ENCODE results near the gene USP50. TPM values are rescaled to one million over a fixed set of nuclear protein-coding genes. Genes with fewer than 3 reads are reported as not detected.

USP50 gene
- polyA plus RNA-seq, 1 of the 3 experiments (the other 2 are of a cell fraction): not detected

DNA sequence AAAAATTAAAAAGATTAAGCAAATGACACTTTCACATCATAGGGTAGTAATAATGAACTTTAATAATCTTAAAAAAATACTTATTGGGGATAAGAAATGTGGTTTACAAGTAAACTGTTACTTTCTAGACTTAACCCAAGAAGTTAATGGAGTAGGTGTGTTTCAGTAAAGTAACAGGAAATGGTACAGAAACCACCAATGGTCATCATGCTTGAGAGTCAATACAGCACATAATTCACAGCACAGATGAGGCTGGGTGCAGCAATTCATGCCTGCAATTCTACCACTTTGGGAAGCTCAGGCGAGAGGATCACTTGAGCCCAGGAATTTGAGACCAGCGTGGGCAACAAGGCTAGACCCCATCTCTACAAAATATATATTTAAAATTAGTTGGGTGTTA, 11.5 kb upstream of the USP50 start:
- ChIA-PET POLR2A (no interaction called here), CTCF (no interaction called here)
- no peak for DNase-seq
- Histone ChIP-seq H3K79me2 (ENCODE audit: insufficient read depth) (no peaks in the 10 kb centered on the region), H2AFZ (ENCODE audit: low read depth) (no peak overlapping the region), H3K27ac (ENCODE audit: low read depth in 2 of 2, low read length in 1 of 2) (no peak overlapping the region), H3K4me2 (no peak overlapping the region), H3K4me3 (ENCODE audit: low read depth in 2 of 2, low read length in 1 of 2) (no peak overlapping the region), H3K9me3 (no peaks in the 10 kb centered on the region), H3K9ac (no peak overlapping the region), H3F3A (replicated peaks; ENCODE audit: insufficient read depth) (peaks cover 7% of the 10 kb centered on the region), H3K36me3 (replicated peaks in 1 of 2; ENCODE audit: control insufficient read depth in 1 of 2, insufficient read depth in 2 of 2, low read length in 1 of 2) (peaks cover 9 to 35% of the 10 kb centered on the region in 2 experiments), H3K4me1 (ENCODE audit: control insufficient read depth in 1 of 2, insufficient read depth in 2 of 2, low read depth in 1 of 2, low read length in 1 of 2) (no peaks in the 10 kb centered on the region), H4K20me1 (ENCODE audit: insufficient read depth) (no peaks in the 10 kb centered on the region), H3K27me3 (ENCODE audit: insufficient read depth) (no peaks in the 10 kb centered on the region), H3K9me2 (no peaks in the 10 kb centered on the region)
- WGBS (ENCODE audit: low lambda C conversion rate): 97% methylated on average over 2 of the region's 2 CpGs
- TF ChIP-seq FOXM1 (IDR thresholded peaks at IDR 0.05; ENCODE audit: low read depth) (no peak), GATA2 (CRISPR knock-in tag; IDR thresholded peaks at IDR 0.05) (no peak), RAD21 (IDR thresholded peaks at IDR 0.05; ENCODE audit: low read length) (no peak), FOSL2 (IDR thresholded peaks at IDR 0.05; ENCODE audit: borderline replicate concordance, low read depth) (no peak), CHD2 (IDR thresholded peaks at IDR 0.05; ENCODE audit: low read length, partially characterized antibody) (no peak), SMC3 (IDR thresholded peaks at IDR 0.05; ENCODE audit: low read depth, low read length) (no peak), JUND (IDR thresholded peaks at IDR 0.05) (no peak), MEF2A (IDR thresholded peaks at IDR 0.05; ENCODE audit: borderline replicate concordance, low read depth) (no peak), FOXJ3 (CRISPR knock-in tag; IDR thresholded peaks at IDR 0.05) (no peak)
- TF ChIP-seq, protein P1, sequence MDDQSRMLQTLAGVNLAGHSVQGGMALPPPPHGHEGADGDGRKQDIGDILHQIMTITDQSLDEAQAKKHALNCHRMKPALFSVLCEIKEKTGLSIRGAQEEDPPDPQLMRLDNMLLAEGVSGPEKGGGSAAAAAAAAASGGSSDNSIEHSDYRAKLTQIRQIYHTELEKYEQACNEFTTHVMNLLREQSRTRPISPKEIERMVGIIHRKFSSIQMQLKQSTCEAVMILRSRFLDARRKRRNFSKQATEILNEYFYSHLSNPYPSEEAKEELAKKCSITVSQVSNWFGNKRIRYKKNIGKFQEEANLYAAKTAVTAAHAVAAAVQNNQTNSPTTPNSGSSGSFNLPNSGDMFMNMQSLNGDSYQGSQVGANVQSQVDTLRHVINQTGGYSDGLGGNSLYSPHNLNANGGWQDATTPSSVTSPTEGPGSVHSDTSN (IDR thresholded peaks at IDR 0.05): no peak
- TF ChIP-seq, protein P2, sequence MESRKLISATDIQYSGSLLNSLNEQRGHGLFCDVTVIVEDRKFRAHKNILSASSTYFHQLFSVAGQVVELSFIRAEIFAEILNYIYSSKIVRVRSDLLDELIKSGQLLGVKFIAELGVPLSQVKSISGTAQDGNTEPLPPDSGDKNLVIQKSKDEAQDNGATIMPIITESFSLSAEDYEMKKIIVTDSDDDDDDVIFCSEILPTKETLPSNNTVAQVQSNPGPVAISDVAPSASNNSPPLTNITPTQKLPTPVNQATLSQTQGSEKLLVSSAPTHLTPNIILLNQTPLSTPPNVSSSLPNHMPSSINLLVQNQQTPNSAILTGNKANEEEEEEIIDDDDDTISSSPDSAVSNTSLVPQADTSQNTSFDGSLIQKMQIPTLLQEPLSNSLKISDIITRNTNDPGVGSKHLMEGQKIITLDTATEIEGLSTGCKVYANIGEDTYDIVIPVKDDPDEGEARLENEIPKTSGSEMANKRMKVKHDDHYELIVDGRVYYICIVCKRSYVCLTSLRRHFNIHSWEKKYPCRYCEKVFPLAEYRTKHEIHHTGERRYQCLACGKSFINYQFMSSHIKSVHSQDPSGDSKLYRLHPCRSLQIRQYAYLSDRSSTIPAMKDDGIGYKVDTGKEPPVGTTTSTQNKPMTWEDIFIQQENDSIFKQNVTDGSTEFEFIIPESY (IDR thresholded peaks at IDR 0.05; ENCODE audit: borderline replicate concordance, low read depth): no peak
- TF ChIP-seq, protein P3, sequence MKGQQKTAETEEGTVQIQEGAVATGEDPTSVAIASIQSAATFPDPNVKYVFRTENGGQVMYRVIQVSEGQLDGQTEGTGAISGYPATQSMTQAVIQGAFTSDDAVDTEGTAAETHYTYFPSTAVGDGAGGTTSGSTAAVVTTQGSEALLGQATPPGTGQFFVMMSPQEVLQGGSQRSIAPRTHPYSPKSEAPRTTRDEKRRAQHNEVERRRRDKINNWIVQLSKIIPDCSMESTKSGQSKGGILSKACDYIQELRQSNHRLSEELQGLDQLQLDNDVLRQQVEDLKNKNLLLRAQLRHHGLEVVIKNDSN (IDR thresholded peaks at IDR 0.05; ENCODE audit: borderline replicate concordance, low read depth): no peak

DNA sequence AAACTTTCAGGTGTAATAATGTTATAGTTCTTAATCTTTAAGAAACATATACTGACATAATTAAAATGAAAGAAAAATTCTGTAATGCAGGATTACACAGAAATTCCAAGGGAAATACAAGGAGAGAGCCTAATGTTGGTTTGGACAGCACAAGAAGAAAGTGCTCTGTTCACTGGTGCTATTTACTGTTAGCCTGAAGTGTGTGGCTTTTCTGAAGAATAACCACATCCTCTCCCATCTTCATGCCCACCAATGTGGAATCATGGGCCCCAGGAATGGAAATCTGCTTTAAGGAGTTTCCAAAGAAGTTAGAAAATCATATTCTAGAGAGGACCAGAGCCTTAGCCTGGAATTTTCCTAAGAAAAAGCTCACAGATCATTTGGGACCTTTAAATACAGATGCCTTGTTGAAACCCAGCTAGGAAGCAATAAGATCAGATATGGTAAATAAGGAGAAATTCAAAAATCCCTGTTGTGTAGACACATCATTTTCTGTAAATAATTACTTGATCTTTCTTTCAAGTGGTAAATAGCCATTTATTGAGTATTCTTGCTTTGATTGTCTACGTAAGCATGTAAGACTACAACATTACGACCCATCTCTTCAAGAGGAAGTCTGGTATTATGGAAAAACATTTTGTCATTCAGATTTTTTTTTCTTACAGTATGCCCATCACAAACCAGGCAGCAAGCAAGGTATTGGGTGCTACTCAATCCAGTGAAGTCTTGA, 10.3 kb upstream of the USP50 start:
- no peaks in the 10 kb centered on the region for H3K4me1 ChIP-seq (ENCODE audit: control insufficient read depth in 1 of 2, insufficient read depth in 2 of 2, low read depth in 1 of 2, low read length in 1 of 2)
- no peaks in the 10 kb centered on the region for H4K20me1 ChIP-seq (ENCODE audit: insufficient read depth)
- WGBS (ENCODE audit: low lambda C conversion rate): 98% methylated on average over 2 of the region's 2 CpGs
- H3K36me3 ChIP-seq (replicated peaks in 1 of 2; ENCODE audit: control insufficient read depth in 1 of 2, insufficient read depth in 2 of 2, low read length in 1 of 2): peaks cover 9 to 33% of the 10 kb centered on the region in 2 experiments
- H2AFZ ChIP-seq (ENCODE audit: low read depth): no peak overlapping the region
- CTCF ChIA-PET: interaction anchor here (0.6 kb wide), 1 partner anchor 132 kb away, joined by 3 read pairs; no protein-coding TSS in a partner anchor
- POLR2A ChIA-PET: no interaction called here
- no peak overlapping the region for H3K4me2 ChIP-seq
- peaks cover 4% of the 10 kb centered on the region for H3F3A ChIP-seq (replicated peaks; ENCODE audit: insufficient read depth)
- H3K9me3 ChIP-seq: no peaks in the 10 kb centered on the region
- no peak overlapping the region for H3K27ac ChIP-seq (ENCODE audit: low read depth in 2 of 2, low read length in 1 of 2)
- no peak overlapping the region for H3K9ac ChIP-seq
- DNase-seq: no peak
- H3K9me2 ChIP-seq: no peaks in the 10 kb centered on the region
- H3K79me2 ChIP-seq (ENCODE audit: insufficient read depth): no peaks in the 10 kb centered on the region
- no peak overlapping the region for H3K4me3 ChIP-seq (ENCODE audit: low read depth in 2 of 2, low read length in 1 of 2)
- no peaks in the 10 kb centered on the region for H3K27me3 ChIP-seq (ENCODE audit: insufficient read depth)
- TF ChIP-seq MEF2A (IDR thresholded peaks at IDR 0.05; ENCODE audit: borderline replicate concordance, low read depth) (no peak), SMC3 (IDR thresholded peaks at IDR 0.05; ENCODE audit: low read depth, low read length) (no peak), TEAD4 (IDR thresholded peaks at IDR 0.05; ENCODE audit: borderline replicate concordance, insufficient read depth) (no peak), YY1 (IDR thresholded peaks at IDR 0.05; ENCODE audit: low read depth) (no peak), TCF12 (IDR thresholded peaks at IDR 0.05) (no peak)
- TF ChIP-seq, protein P4, sequence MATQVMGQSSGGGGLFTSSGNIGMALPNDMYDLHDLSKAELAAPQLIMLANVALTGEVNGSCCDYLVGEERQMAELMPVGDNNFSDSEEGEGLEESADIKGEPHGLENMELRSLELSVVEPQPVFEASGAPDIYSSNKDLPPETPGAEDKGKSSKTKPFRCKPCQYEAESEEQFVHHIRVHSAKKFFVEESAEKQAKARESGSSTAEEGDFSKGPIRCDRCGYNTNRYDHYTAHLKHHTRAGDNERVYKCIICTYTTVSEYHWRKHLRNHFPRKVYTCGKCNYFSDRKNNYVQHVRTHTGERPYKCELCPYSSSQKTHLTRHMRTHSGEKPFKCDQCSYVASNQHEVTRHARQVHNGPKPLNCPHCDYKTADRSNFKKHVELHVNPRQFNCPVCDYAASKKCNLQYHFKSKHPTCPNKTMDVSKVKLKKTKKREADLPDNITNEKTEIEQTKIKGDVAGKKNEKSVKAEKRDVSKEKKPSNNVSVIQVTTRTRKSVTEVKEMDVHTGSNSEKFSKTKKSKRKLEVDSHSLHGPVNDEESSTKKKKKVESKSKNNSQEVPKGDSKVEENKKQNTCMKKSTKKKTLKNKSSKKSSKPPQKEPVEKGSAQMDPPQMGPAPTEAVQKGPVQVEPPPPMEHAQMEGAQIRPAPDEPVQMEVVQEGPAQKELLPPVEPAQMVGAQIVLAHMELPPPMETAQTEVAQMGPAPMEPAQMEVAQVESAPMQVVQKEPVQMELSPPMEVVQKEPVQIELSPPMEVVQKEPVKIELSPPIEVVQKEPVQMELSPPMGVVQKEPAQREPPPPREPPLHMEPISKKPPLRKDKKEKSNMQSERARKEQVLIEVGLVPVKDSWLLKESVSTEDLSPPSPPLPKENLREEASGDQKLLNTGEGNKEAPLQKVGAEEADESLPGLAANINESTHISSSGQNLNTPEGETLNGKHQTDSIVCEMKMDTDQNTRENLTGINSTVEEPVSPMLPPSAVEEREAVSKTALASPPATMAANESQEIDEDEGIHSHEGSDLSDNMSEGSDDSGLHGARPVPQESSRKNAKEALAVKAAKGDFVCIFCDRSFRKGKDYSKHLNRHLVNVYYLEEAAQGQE (IDR thresholded peaks at IDR 0.05; ENCODE audit: low read depth, low read length): no peak
- TF ChIP-seq, protein P3 (IDR thresholded peaks at IDR 0.05; ENCODE audit: borderline replicate concordance, low read depth): no peak
- TF ChIP-seq, protein P2 (IDR thresholded peaks at IDR 0.05; ENCODE audit: borderline replicate concordance, low read depth): no peak
